HG03095 (cell line): Measurements from ENCODE around the gene TUBGCP4.

ENCODE experiments used
- ATAC-seq: cut with Tn5 transposase; IDR thresholded peaks from one replicate; pipeline ENCODE4 v1.9.1; 2021; ENCODE audit warnings: moderate library complexity; ENCODE audit not compliant: unreplicated experiment

The TUBGCP4 gene

DNA sequence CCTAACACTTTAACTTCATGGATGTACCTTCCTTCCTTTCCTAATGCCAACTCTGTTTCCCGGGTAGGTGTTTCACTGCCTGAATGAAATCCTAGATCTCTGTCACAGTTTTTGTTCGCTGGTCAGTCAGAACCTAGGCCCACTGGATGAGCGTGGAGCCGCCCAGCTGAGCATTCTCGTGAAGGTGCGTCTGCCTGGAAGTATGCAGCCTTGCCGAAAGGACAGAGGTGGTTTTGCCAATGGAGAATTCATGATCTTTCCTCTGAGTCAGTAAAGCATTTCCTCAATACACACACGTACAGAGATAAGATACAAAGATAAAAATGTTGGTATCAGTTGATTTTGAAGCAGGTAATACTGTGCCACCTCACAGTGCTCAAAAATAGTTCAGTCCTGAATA lies 32.7 kb downstream of the TUBGCP4 start:
- no peak for ATAC-seq

DNA sequence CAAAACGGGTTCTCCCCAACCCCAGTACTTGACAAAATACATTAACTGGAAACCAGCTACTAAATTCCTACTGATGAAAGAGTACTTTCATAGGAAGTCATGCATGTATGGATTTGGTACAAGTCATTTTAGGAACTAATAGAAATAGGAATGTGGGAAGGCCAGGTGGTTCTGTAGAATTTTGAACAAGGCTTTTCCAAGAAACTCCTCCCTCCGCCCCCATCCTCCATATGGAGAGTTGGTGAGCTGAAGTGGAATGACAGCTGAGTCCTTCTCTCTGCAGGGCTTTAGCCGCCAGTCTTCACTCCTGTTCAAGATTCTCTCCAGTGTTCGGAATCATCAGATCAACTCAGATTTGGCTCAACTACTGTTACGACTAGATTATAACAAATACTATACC lies 33.2 kb downstream of the TUBGCP4 start:
- ATAC-seq, result no peak

DNA sequence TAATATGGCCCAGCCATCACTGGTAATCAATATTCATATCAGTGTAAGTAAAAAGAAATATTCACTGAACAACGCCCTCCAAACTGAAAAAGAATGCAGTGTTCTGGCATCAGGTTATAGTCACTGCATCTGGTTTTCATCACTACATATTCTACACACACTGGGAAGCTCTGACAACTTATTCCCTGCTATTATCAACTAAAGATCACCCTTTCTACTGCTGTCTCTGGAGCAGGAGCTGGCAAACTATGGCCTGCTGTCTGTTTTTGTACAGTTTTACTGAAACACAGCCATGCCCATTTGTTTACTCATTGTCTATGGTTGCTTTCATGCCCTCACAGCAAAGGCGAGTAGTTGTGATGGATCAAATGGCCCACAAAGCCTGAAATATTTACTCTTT lies 35.3 kb downstream of the TUBGCP4 start:
- ATAC-seq, result no peak

DNA sequence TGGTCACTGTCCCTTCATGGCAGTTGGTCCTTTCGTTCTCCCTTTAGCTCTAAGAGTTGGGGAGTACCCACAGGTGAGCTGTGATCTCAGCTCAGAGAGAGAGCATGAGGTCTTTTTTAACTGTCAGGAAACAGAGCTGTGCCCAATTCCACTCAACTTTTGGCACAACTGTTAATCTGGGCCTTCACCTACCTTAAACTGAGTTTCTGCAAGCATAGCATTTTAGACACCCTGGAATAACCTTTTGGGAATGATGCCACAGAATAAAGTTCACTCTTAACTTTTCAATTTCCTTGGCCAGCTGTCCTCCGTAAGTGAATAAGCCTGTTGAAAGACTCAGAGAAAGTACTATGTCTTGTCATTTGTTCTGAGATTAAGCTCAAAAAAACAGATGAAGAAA lies 35.9 kb downstream of the TUBGCP4 start:
- no peak for ATAC-seq

DNA sequence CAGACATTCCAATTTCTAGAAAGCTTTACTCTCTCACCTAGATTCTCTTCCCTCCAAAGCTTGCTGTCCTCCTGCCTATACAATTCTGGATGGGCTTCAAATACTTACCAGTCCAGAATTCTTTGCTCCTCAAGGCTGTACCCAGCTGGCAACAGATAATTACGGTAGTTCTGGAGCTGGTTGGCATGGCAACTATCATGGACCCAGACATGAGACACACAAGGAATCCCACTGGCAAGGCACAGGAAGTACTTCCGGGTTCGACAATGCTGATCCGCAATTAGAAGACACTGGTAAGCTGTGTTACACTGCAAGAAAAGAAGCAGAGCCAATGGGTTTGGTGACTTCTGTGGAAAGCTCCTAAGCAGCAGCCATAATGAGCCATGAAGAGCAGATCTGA lies 37.9 kb downstream of the TUBGCP4 start:
- no peak for ATAC-seq

DNA sequence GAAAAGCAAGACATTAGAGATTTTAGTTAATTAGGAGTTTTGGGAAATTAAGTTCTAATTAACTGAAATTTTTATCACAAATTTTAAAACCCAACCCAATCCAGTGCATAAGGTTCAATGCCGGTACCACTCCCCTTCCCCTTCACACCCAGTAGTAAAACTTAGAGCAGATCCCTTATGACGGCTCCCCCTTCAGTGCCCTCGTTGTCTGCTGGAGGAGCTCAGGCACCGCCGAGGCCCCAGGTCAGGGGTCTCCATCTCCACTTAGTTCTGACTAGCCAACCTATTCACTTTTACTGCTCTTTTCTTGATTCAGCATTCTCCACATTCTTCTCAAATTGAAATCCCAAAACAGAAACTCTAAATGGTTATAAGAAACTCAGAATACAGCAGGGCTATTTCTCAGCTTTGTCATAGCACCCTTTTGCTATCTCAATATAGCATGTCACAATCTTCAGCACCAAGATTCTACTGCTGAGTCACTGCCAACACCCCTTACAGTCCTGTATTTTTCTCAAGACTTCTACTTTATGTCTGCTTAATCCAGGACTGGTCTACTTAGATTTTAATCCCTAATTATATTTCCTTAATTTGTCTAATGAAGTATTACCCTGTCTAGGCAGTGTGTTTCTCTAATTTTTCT lies 39.8 kb downstream of the TUBGCP4 start:
- no peak for ATAC-seq

DNA sequence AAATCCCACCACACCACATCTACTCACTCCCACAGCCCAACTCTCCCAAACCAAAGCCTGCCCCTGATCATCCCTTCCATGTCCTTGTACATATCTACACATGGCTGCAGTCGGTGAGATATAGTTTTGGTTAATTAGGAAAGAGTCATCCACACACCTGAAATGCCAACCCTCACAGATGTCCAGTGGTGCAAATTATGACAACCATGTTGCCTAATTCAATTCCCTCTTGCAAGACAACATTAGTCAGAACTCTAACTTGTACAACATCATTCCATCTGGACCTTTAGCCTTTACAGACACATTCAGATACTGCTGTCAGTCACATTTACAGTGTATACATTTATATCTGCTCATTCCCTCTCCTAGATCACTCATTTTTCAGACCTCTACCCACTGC lies 41.2 kb downstream of the TUBGCP4 start:
- no peak for ATAC-seq

DNA sequence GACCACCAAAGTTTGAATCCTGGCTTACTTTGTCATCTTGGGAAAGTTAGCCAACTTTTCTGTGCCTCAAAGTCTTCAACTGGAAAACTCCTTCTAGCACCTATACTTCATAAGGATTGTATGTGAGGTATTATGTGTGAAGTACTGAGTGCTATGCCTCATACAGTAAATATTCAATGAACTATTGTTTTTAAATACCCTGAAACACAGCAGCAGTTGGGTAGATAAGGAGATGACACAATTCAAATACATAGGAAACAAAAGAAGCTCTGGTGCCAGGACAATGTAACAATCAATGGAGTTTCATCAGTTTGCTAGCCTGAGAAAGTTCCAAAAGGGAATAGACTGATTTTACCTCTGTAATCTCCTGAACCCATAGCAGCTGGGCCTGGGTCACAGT lies 43.3 kb downstream of the TUBGCP4 start:
- ATAC-seq, result no peak

DNA sequence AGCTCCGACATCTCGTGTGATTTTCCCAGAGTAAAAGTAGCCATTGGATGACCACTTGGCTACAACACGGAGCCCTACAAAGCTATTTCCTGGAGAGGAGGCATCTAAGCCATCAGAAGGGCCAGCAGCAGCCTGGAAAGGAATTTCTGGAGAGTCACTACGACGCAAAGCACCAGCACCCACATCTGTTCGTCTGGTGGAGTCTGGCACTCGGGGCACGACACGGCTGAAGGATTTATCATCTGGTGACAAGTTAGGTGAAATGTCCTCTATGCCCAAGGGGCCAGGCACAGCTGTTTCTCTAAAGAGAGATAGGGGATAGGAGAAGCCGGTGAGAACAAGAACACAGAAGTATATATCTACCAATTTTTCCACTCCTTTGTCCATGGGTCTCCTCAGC lies 49.5 kb downstream of the TUBGCP4 start:
- ATAC-seq, result no peak

DNA sequence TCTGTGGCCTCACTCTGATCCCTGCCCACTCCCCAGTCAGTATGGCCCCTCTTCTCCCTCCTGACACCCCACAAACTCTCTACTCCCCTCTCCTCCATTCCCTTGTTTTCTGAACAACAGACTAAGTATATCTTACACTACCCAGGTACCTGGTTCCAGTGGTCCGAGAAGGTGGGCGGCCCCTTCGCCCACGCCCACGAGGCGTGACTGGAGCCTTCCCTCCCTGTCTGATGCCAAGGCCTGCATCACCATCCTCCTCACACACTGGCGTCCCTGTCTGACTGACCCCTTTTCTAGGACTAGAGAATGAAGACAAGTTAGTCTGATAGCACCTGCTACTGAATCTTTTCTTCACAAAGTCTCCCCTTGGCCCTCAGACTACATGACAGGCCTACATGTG lies 50.0 kb downstream of the TUBGCP4 start:
- no peak for ATAC-seq

DNA sequence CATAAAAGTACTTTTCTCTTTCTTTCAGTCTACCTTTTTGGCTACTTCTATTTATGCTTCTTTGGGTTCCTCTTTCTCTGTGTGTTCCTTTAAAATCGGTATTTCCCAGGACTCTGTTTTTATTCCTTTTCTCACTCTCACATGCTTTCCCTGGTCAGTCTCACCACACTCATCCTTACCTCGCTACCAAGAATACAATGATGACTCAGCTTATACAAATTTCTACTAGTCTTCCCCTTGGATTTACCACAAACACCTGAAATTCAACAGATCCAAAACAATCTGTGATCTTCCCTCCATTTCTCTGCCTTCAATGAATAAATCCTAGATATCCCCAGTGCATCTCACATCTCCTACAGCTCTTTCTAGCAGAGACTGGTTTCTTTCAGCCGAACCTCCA lies 52.9 kb downstream of the TUBGCP4 start:
- no peak for ATAC-seq

DNA sequence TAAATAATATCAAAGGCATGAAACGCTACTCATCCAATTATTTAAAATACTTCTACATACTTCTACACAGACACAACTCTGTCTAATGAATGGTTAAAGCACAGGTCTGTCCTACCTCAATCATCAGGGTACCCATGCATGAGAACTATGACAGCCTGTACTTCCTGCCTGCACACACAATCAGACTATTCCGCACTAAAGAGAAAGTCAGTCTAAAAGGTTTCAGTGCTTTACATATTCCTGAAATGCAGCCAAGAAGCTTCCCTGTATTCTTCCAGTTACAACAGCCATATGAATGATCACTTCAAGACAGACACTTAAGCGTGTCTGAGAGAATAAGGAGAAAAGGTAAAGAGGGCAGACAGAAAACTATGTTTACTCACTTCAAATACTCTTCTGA lies 58.8 kb downstream of the TUBGCP4 start:
- no peak for ATAC-seq

DNA sequence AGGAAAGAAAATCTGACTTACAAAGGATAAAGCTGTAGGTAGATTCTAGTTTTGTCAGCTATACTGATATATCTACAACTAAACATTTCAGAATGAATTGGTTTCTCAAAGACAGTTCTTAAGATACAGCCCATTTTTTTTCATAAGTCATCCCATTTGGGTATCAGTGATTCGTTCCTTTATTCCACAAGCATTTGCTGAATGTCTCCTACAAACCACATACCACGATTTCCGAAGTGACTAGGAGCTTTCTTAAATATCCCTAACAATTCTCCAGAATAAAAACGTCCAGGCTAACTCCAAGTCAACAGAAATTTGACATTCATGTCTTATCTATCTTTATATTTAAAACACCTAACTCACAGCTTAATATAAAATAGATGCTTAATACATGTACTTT lies 62.3 kb downstream of the TUBGCP4 start:
- ATAC-seq, result no peak

DNA sequence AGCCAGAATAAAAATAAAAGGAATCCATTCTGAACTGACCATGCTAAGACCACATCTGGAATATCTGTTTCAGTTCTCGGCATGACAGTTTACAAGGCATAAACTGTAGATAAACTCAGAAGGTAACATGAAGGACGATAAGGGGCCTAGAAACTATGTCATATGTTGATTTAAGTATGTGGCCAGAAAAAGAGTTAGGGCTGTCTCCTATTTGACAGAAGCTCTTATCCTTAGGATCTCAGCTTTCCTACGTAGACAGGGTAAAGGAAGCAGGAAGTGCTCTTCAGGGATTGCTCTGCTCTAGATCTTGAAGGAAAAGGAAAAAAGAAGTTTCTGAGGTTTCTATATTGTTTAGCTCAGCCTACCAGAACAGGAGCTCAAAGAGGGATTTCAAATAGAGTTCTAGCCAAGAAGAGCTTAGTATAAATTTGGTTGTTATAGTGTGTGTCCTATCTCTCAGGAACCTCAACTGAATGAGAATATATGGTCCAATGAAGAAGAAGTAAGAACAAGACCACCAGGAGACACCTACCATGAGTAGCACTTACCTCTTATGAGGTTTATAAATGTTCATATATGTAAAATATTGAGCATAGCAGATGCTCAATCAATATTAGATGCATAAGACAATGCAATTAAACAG lies 62.9 kb downstream of the TUBGCP4 start:
- no peak for ATAC-seq

DNA sequence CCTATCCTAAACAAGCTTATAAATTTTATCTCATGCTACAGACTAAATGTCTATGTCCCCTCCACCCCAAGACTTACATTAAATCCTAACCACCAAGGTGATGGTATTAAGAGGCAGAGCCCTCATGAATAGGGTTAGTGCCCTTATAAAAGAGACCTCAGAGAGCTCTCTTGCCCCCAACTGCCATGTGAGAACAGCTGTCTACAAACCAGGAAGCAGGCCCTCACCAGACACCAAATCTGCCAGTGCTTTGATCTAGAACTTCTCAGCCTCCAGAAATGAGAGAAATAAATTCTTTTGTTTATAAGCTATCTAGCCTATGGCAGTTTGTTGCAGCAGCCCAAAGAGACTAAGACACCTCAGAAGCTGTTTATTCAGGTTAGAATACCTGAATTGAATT lies 63.5 kb downstream of the TUBGCP4 start:
- ATAC-seq, result no peak

DNA sequence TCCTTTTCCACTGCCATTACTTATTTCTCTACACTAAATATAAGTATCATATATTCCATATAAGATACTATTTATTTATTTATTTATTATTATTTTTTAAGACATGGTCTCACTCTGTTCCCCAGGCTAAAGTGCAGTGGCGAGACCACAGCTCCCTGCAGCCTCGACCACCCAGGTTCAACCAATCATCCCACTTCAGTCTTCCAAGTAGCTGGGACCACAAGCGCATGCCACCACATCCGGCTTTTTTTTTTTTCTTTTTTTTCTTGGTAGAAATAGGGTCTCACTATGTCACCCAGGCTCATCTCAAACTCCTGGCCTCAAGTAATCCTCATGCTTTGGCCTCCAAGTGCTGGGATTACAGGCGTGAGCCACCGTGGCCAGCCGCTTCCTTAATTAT lies 65.5 kb downstream of the TUBGCP4 start:
- ATAC-seq, result no peak

DNA sequence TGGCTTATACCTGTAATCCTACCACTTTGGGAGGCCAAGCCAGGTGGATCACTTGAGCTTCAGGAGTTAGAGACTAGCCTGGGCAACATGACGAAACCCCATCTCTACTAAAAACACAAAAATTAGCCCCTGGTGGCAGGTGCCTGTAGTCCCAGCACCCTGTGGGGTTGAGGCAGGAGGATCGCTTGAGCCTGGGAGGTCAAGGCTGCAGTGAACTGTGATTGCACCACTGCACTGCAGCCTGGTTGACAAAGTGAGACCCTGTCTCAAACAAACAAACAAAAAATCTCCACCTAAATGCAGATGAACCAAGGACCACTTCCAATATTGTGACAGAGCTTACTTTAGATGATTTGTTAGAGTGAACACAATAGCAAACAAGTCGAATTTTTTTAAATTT lies 68.4 kb downstream of the TUBGCP4 start:
- ATAC-seq, result no peak

DNA sequence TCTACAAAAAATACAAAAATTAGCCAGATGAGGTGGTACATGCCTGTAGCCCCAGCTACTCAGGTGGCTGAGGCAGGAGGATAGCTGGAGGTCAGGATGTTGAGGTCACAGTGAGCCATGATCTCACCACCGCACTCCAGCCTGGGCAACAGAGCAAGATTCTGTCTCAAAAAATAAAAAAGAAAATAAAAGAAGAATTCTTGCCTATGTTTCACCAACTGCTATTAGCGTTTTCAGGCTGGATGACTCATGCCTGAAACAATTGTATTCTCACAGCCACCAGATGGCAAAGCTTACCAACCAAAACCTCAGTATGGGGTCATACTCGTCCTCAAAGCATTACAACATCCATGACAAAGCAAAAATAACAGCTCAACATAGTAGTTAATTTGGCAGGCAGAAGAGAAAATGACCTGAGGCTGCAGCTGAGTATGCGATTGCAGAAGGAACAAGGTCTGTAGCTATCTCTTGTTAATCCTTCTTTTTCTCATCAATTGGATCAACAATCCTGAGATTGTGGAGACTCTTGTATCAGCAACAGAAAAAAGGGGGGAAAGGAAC lies 69.9 kb downstream of the TUBGCP4 start:
- ATAC-seq, result no peak

DNA sequence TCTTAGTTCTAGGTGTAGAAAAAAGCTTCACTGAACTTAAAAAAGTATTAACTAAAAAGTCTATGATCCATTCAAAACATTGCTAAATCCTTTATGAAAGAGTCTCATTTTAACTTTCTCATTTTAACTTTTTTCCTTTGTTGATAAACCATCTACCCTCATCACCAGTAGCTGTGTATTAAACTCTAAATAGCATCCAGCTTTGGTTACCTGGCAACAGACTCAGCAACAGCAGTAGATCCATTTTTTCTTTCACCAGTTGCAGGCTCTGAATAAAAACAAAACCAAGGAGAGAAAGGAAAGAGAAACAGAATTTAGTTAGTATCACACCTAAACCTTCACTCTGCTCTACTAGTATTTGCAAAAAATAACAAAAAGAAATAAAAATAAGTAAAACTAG lies 70.4 kb downstream of the TUBGCP4 start:
- no peak for ATAC-seq

DNA sequence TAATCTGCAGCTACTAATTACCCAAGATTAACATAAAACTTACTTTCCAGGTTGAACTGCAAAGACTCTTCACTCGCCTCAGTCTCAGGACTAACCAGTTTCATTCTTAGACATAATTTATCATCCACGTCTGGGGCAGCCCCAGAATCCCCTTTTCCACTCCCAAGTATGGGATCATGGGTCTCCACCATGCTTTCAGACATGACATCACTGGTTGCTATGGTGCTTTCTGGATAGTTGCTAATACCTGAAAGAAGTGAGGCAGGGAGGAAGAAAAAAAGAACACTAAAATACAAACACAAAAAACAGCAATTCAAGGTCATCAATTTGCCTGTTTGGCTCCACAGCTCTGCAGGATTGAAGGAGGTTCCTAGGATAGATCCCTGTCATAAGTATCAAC lies 75.4 kb downstream of the TUBGCP4 start:
- no peak for ATAC-seq

DNA sequence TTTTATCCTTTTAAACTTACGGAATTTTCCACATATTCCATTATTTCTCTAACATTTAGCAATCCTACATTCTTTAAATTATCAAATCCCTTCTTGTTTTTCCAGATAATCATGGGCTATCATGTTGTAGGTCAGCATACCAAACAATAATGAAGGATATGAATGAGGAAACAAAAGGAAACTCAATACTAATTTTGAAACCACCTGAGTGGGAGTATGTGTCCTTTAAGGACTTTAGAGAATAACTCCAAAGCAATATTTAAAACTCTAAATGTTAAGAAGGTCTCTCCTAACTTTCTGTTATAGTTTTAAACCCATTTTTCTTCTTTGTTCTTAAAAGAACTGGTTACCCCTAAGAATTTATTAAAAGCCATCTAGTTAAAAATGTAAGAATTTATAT lies 79.1 kb downstream of the TUBGCP4 start:
- no peak for ATAC-seq
